SU-DHL-6 (cell line): Measurements from ENCODE around the gene S100A7A.

Experiments used
- H2AFZ ChIP-seq: fragments of 200-600 bp; sonication (generic); 2 replicates; pipeline ENCODE4 v1.6.1; 2014; ENCODE audit warnings: low read depth, mild to moderate bottlenecking, moderate library complexity, mixed read lengths, antibody characterized with exemption, low read length; ENCODE audit not compliant: severe bottlenecking
- H3F3A ChIP-seq: fragments of 200-600 bp; shearing (Covaris generic); 2 replicates; pipeline ENCODE4 v1.6.0; 2016; ENCODE audit warnings: antibody characterized with exemption, mild to moderate bottlenecking; ENCODE audit not compliant: insufficient read depth
- H3K27ac ChIP-seq: fragments of 200-600 bp; sonication (generic); 2 replicates; pipeline ENCODE4 v1.5.1; 2016; ENCODE audit warnings: low read depth, mild to moderate bottlenecking, low read length, moderate library complexity, mixed read lengths
- H3K27me3 ChIP-seq: fragments of 200-600 bp; sonication (generic), shearing (Covaris generic); 2 replicates; pipeline ENCODE4 v1.6.0; 2014; ENCODE audit warnings: mild to moderate bottlenecking, low read length
- H3K36me3 ChIP-seq: fragments of 200-600 bp; sonication (generic); 2 replicates; pipeline ENCODE4 v1.6.1; 2014; ENCODE audit warnings: mild to moderate bottlenecking, low read length, mixed read lengths
- H3K4me2 ChIP-seq: fragments of 300-600, 200-600 bp; shearing (Covaris generic), sonication (generic); 2 replicates; pipeline ENCODE4 v1.6.0; 2014; ENCODE audit warnings: low read length, low read depth, mild to moderate bottlenecking; ENCODE audit not compliant: poor library complexity, severe bottlenecking
- H3K4me3 ChIP-seq: fragments of 200-600 bp; sonication (generic); 2 replicates; pipeline ENCODE4 v1.5.1; 2014; ENCODE audit warnings: antibody characterized with exemption, low read length, mild to moderate bottlenecking, mixed read lengths; ENCODE audit not compliant: insufficient read depth, poor library complexity, severe bottlenecking
- H3K79me2 ChIP-seq: fragments of 200-600 bp; sonication (generic); 2 replicates; pipeline ENCODE4 v1.6.1; 2014; ENCODE audit warnings: mild to moderate bottlenecking, low read length, moderate library complexity; ENCODE audit not compliant: insufficient read depth
- H3K9ac ChIP-seq: fragments of 200-600 bp; sonication (generic); 2 replicates; pipeline ENCODE4 v1.7.0; 2014; ENCODE audit warnings: mild to moderate bottlenecking, low read length
- H3K9me2 ChIP-seq: fragments of 200-600 bp; sonication (generic); replicated peaks from 2 replicates; pipeline ENCODE4 v1.6.1; 2014; ENCODE audit warnings: low read length; ENCODE audit not compliant: insufficient read depth
- H3K9me3 ChIP-seq: fragments of 200-600 bp; sonication (generic); 2 replicates; pipeline ENCODE4 v1.6.1; 2014; ENCODE audit warnings: low read length, mixed read lengths; ENCODE audit not compliant: insufficient read depth
- H4K20me1 ChIP-seq: fragments of 200-600 bp; sonication (generic); 2 replicates; pipeline ENCODE4 v1.6.1; 2014; ENCODE audit warnings: low read depth, mild to moderate bottlenecking, antibody characterized with exemption, low read length, moderate library complexity, mixed read lengths
- CTCF ChIP-seq: fragments of 200-600 bp; sonication (generic); IDR thresholded peaks from one replicate; pipeline ENCODE4 v1.5.1; 2017; ENCODE audit warnings: antibody characterized with exemption, mild to moderate bottlenecking, low read length, moderate library complexity; ENCODE audit not compliant: insufficient read depth, poor library complexity, severe bottlenecking
- EZH2phosphoT487 ChIP-seq: fragments of 200-600 bp; sonication (generic), shearing (Covaris generic); conservative IDR thresholded peaks from 2 replicates; pipeline ENCODE4 v1.6.1; 2018; ENCODE audit warnings: mild to moderate bottlenecking, antibody characterized with exemption, low read length, moderate library complexity, mixed read lengths

The S100A7A gene

DNA sequence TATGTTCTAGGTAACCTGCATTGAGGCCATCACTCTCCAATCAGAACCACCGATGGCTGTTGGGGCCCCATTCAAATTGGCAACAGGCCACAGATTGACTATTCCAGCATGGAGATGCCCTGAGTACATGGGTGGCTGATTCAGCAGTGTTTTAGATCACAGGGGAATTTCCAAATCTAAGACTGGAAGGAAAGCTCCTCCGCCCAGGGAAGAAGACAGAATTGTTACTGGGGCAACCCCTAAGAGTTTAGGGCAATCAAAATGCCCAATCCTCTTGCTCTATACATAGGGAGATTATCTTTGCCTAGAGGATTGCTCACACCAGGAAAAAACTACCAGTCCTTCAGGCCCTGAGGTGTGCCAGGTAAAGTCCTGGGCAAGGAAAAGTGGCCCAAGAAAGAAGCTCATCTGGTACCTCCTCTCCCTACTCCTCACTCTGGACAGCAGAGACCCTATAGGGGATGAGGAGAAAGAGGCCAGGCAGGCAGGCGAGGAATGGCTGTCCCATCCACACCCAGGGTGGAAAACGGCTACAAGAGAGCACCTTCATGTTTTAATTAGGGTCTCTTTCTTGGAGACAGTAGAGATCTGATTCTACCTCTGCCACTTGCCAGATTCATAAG, 31.3 kb upstream of the S100A7A start:
- Histone ChIP-seq H3K79me2 (no peaks in the 10 kb centered on the region), H3K4me2 (no peak overlapping the region), H3K27ac (no peak overlapping the region), H3K9ac (no peak overlapping the region), H3K36me3 (no peaks in the 10 kb centered on the region), H2AFZ (no peak overlapping the region), H3K9me2 (no peaks in the 10 kb centered on the region), H3K27me3 (no peaks in the 10 kb centered on the region), H3F3A (no peaks in the 10 kb centered on the region), H3K9me3 (peaks cover 4% of the 10 kb centered on the region; the same call in 1 of the 2 replicates), H4K20me1 (no peaks in the 10 kb centered on the region), H3K4me3 (no peak overlapping the region)
- TF ChIP-seq CTCF (no peak), EZH2phosphoT487 (no peak)

DNA sequence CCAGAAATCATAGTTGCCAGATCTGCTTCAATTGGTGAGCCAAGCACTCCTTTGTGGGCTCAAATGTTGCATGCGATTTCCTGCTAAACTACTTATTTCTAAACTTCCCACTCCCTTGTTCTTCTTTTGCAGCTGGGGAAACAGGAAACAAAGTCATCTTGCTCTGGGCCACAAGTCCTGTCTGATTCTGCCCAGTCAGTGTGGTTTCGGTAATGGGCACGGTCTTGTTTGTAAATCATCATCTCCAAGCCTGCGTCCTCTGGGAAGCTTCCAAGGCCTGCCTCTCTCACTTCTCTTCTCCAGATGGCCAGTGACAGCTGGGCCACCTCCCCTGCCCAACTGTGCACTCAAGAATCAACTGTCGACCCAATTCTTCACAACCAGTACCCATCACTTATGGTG, 29.8 kb upstream of the S100A7A start:
- Histone ChIP-seq H3K27ac (no peak overlapping the region), H3F3A (no peaks in the 10 kb centered on the region), H3K9me3 (peaks cover under 1% of the 10 kb centered on the region; the same call in 1 of the 2 replicates), H3K79me2 (no peaks in the 10 kb centered on the region), H3K9ac (no peak overlapping the region), H3K4me2 (no peak overlapping the region), H4K20me1 (no peaks in the 10 kb centered on the region), H3K27me3 (no peaks in the 10 kb centered on the region), H2AFZ (no peak overlapping the region), H3K4me3 (no peak overlapping the region), H3K9me2 (no peaks in the 10 kb centered on the region), H3K36me3 (no peaks in the 10 kb centered on the region)
- no peak for TF ChIP-seq CTCF
- no peak for TF ChIP-seq EZH2phosphoT487

DNA sequence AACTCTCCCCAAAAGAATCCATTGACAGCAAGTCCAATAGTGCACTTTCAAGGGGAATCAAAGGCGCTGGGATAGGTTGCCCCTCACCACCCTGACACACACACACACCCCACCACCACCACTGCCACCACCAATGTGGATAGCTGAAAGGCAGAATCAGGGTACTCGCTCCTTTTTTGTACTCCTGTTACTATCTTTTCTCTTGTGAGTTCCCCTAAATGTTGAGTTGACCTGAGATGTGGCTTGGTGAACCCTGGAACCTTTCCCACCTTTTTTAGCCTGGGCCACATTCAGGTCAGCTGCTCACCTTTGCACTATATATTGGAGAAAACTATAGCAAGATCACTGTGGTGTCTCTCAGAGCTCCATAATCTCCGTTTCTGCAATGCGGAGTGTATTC, 29.3 kb upstream of the S100A7A start:
- H3K4me2 ChIP-seq = no peak overlapping the region
- no peak overlapping the region for H2AFZ ChIP-seq
- no peaks in the 10 kb centered on the region for H3K36me3 ChIP-seq
- H3K27me3 ChIP-seq = no peaks in the 10 kb centered on the region
- no peak overlapping the region for H3K27ac ChIP-seq
- TF ChIP-seq CTCF = no peak
- TF ChIP-seq EZH2phosphoT487 = no peak
- no peak overlapping the region for H3K9ac ChIP-seq
- no peaks in the 10 kb centered on the region for H3K9me2 ChIP-seq
- H3K79me2 ChIP-seq = no peaks in the 10 kb centered on the region
- H3K4me3 ChIP-seq = no peak overlapping the region
- H4K20me1 ChIP-seq = no peaks in the 10 kb centered on the region
- H3F3A ChIP-seq = no peaks in the 10 kb centered on the region
- no peaks in the 10 kb centered on the region for H3K9me3 ChIP-seq
